Brain pericyte (primary cell): Measurements from ENCODE around the gene CAMK2G.
"Not testable (repeated sequence)": the region's sequence is repeated elsewhere in the genome, so short reads cannot be mapped to it uniquely, and the experiment has no call there.

ENCODE experiments used
- DNase-seq: peaks from one replicate; pipeline ENCODE4 v3.0.0-alpha.2; 2012; ENCODE audit warnings: low read depth, low spot score

The CAMK2G gene

DNA sequence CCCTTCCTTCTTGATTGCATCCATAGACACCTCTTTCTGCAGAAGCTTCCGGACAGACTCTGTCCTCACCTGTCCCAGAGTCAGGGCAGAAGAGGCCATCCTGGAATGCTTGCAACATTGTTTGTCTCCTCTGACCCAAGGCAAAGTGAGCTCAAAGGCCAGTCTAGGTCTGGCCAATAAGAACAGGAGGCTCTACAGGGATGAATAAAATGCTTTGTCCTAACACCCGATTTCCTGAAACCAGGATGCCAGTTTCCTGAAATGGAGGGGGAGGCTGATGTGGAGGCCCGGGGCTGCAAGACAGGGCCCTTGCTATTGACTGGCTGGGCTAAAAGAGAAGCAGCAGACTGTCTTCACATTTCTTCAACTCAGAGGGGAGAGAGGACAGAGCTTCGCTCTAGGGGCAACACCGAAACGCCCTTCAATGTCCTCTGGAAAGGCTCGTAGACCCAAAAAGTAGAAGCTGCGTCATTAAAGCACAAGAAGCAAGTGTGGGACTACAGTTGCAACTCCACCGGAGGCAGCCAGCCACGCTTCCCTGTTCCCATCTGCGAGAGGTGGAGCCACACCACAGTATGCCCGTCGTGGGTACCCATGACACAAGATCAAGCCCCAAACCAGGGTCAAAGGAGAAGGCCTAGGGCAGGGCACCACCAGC lies 33.8 kb downstream of the CAMK2G start:
- DNase-seq, result no peak

- no peak for DNase-seq
Observed at GRCh38 chr10:73840056-73840402, 34.3 kb downstream of the CAMK2G start.

- DNase-seq, result no peak
Observed at GRCh38 chr10:73839276-73839966, 34.9 kb downstream of the CAMK2G start.

DNA sequence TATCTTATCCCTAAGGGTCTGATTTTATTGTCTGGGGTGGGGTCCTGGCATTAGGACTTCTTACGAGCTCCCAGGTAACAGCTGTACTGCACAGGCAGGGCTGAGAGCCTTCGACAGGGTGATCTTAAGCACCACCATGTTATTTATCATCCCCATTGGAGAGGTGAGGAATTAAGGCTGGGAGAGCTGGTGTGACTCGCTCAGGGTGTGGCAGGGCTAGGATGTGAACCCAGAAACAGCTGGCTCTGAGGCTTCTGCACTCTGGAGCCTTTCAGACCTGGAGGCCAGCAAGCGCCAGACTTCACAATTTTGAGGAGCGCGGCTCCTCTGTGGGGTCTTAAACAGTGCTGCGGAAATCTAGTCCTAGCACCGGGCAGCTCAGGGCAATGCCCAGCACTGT lies 35.5 kb downstream of the CAMK2G start:
- no peak for DNase-seq

DNA sequence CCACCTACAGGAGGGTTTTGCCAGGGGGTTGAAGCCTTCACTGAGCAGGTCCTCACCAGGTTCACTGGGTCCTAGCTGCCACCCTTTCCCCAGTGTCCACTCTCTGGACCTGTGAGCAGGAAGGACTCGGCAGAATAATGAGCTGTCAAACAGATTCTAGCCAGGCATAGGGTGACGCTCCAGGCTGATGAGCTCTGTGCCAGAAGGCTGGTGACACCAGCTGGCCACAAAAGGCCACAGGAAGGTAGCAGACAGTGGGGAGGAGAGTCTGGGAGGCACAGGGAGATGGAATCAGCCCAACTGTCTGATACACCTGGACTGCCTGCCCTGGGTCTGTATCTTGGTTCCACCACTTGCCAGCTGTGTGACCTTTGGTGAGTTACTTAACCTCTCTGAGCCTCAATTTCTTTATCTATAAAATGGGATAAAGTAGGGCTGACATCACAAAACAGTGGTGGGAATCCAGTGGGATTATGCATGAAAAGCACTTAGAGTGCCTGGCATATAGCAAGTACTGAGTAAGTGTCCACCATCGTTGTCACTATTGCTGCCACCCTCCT lies 36.3 kb downstream of the CAMK2G start:
- DNase-seq, result no peak

GRCh38 chr10:73837072-73837471 lies 37.3 kb downstream of the CAMK2G start:
- DNase-seq, result no peak

DNA sequence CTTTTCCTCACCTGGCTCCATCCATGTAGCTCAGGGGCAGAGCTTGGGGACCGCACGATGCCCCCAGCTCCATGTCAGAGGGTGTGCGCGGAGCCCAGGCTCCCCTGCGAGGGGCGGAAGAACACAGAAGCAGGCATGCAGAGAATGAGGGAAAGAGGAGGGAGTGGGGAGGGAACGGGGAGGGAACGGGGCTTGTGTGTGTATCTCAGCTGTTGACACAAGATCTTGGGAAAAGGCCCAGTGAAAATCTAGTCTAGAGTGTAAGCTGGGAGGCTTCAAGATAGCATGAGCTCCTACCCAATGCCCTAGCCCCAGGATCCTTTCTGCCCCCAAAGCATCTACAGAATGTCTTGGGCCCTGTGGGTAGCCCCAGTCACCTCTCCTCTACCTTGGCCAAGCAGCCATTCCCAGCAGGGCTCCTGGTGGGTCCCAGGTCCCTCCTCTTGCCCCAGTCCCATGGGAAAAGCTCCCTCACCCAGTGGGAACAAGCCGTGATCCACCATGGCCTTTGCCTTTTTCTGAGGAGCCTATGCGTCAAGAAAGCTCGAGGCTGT lies 37.9 kb downstream of the CAMK2G start:
- no peak for DNase-seq

- not testable (repeated sequence) for DNase-seq
Observed at GRCh38 chr10:73829090-73829489, 45.3 kb downstream of the CAMK2G start.

- DNase-seq, result no peak
Observed at GRCh38 chr10:73828161-73828560, 46.2 kb downstream of the CAMK2G start.

GRCh38 chr10:73827346-73828089 lies 46.8 kb downstream of the CAMK2G start:
- DNase-seq, result no peak

GRCh38 chr10:73824146-73824725 lies 50.1 kb downstream of the CAMK2G start:
- no peak for DNase-seq

DNA sequence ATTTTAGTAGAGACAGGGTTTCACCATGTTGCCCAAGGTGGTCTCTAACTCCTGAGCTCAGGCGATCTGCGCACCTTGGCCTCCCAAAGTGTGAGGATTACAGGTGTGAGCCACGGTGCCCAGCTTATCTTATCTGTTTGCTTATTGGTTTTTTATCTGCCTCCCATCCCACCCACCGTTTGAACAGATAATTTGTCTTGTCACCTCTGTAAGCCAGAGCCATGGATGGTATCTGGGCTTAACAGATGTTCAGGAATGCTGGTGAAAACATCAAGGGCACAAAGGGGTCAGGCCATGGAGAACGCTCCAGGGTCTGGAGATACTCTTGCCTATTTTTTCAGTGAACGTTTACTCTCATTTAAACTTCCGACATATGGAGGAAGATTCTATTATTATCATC lies 51.0 kb downstream of the CAMK2G start:
- no peak for DNase-seq

GRCh38 chr10:73819513-73820093 lies 54.8 kb downstream of the CAMK2G start:
- DNase-seq, result no peak

GRCh38 chr10:73819081-73819480 lies 55.3 kb downstream of the CAMK2G start:
- no peak for DNase-seq

GRCh38 chr10:73818402-73818801 lies 56.0 kb downstream of the CAMK2G start:
- no peak for DNase-seq

- DNase-seq, result no peak
Observed at GRCh38 chr10:73817826-73818225, 56.5 kb downstream of the CAMK2G start.

DNA sequence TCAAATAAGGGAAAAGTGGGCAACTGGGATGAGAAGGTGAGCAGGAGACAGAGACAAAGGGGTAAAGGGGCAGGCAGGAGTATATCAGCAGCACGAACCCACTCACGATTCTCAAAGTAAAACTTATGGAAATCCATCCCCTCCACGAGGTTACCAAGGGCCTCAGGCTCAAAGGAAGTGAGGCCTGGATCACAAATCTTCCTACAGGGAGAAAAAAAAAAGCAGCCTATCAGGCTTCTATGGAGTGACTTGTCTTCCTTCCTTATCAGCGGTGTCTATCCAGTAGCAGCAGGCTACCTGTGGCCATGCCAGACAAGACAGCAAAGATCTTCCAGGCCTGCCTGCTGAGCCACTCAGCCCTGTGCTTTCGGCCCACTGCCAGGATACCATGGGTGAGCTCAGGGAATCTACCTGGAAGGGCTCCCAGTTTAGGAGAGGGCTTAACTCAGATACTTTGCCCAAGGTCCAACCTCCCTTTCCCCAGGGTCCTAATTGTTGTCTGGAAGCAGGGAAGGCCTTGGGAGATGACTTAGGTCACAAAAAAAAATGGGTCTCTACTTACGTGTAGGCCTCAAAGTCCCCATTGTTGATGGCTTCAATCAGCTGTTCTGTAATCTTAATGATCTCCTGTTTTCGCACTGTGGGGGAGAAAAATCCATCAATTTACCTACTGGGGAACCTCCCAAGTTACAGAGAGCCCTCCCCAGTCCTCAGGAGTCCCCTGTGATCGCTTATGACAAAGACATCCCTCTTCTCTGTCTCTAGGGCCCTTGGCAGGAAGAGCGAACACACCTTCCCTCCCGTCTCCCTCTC lies 57.2 kb downstream of the CAMK2G start:
- DNase-seq, result no peak

GRCh38 chr10:73815719-73816030 lies 58.7 kb downstream of the CAMK2G start:
- no peak for DNase-seq

GRCh38 chr10:73814896-73815718 lies 59.2 kb downstream of the CAMK2G start:
- DNase-seq, result no peak
